GM12872 (cell line): ENCODE results near the gene PSMC1.

Source experiments
- TF ChIP-seq, protein P1 (sequence below): IDR thresholded peaks from 3 replicates; pipeline ENCODE4 v1.5.1; 2011; ENCODE audit warnings: low read depth, mild to moderate bottlenecking, low read length, moderate library complexity; ENCODE audit not compliant: insufficient read depth

The PSMC1 gene

DNA sequence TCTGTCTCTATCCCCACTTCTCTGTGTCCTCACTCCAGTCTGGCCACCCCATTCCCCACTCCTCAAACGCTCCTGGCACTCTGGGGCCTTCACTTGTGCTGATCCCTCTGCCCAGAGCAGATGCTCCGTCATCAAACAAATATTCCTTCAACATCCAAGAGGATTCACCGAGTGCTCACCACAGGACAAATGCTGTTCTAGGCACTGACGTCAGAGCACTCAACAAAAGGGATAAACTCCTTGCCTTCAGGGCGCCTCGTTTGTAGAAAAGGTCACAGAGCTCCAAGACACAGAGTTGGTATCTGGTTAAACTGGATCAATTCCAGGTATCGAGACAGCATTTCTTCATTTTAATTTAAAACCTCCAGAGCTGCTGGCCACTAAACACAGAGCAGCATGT, 35.3 kb downstream of the PSMC1 start:
- TF ChIP-seq, protein P1, sequence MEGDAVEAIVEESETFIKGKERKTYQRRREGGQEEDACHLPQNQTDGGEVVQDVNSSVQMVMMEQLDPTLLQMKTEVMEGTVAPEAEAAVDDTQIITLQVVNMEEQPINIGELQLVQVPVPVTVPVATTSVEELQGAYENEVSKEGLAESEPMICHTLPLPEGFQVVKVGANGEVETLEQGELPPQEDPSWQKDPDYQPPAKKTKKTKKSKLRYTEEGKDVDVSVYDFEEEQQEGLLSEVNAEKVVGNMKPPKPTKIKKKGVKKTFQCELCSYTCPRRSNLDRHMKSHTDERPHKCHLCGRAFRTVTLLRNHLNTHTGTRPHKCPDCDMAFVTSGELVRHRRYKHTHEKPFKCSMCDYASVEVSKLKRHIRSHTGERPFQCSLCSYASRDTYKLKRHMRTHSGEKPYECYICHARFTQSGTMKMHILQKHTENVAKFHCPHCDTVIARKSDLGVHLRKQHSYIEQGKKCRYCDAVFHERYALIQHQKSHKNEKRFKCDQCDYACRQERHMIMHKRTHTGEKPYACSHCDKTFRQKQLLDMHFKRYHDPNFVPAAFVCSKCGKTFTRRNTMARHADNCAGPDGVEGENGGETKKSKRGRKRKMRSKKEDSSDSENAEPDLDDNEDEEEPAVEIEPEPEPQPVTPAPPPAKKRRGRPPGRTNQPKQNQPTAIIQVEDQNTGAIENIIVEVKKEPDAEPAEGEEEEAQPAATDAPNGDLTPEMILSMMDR, result no peak

DNA sequence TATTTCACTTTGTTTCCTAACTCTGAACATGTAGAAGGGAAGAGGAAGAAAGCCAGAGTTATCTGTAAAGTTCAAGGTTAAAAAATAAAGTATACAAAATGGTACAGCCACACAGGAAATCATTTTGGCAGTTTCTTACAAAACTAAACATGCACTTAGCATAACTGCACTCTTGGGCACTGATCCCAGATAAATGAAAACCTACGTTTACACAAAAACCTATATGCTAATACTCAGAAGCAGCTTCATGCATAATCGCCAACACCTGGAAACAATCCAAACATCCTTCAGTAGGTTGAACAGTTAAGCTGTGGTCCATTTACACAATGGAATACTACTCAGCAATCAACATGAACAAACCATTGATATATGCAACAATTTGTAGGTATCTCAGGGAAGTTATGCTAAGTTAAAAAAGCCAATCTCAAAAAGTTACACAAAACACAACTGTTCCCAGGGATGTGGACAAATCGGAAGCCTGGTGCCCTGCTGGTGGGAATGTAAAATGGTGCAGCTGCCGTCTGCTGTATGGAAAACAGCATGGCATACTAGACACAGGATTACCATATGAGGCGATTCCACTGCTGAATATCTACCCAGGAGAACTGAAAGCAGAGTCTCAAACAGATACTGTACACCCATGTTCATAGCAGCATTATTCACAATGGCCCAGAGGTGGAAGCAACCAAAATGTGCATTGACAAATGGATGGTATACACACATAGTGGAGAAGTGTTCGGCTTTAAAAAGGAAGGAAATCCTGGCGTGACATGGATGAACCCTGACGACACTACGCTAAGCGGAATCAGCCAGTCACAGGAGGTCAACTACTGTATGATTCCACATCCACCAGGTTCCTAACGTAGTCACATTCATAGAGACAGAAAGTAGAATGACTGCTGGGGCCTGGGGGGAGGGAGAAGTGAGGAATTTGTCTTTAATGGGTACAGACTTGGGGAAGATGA, 37.7 kb downstream of the PSMC1 start:
- TF ChIP-seq, protein P1, result no peak

DNA sequence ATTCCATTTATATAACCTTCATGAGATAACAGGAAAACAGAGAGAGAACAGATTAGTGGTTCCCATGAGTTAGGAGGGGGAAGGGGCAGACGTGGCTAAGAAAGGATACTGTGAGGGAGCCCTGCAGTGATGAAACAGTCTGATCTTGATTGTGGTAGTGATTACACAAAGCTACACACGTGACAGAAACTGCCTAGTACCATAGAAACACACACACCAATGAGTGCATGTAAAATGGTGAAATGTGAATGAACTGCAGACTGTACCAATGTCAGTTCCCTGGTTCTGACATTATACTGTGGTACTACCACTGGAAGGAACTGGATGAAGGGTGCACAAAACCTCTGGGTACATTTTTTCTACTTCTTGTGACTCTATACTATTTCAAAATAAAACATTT, 38.5 kb downstream of the PSMC1 start:
- TF ChIP-seq, protein P1, result no peak

DNA sequence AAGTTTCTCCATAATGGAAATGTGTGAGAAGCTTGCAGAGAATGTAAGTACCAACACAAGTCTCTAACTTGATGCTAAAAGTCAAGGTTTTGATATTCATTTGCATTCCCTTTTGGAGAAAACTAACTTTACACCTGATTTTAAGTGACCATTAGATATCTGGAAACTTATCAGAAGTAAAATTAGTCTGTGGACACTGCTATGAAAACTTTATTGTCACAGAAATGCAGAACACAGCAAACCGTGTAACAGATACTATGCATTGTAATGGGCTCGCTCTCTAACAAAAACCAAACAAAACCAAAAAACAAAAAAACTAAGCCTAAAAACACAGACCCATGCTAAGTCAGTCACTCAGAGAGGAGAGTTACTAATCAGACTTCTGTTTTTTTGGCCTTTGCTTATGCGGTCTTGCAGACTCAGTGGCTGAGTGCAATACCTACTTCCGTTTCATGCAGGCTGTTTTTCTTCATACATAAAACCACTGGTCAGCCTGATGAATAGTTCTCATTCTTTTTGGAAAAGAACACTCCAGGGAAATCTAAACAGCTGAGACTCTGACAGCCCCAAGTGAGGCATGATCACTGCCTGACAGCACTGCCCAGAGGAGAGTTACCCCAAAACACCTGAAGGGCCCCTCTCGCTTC, 39.6 kb downstream of the PSMC1 start:
- TF ChIP-seq, protein P1, result no peak

DNA sequence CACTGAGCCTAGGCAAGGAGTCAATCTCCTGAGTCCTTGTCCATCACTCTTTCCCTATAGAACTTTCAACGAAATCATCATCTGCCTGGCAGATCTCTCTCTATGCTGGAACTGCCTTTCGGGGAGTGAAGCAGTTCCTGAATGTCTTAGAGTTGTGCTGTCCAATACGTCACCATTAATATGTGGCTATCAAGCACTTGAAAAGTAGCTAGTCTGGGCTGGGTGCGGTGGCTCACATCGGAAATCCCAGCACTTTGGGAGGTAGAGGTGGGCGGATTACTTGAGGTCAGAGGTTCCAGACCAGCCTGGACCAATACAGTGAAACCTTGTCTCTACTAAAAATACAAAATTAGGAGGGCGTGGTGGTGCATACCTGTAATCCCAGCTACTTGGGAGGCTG, 40.3 kb downstream of the PSMC1 start:
- TF ChIP-seq, protein P1, result no peak

DNA sequence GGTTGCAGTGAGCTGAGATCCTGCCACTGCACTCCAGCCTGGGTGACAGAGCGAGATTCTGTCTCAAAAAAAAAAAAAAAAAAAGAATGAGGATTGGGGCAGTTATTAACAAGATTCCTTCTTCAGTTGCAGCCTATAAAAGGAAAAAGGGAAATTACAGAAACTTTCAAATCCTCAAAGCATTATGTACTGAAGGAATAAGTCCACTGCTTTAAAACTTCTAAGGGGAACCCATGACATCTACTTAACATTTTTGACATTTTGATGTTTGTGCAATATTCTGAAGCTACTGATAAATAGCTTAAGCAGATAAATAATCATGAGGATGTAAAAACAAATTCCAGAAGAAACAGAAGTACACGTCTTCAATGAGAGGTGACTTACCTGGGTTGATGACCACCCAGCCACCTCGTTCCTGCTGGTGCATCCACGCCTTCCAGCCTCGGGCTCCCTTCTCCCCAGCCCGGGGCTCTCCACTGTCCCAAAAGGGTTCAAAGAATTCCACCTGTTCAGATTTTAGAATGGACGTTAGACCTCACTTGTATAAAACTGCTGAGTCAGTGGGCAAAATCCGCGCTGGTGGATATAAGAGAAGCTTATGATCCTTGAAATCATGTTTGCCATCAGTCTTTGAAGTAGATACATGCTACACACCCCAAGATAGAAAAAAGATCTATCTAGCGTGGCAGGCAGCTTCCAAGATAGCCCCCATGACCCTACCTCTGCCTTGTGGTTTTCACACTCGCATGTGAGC, 41.7 kb downstream of the PSMC1 start:
- TF ChIP-seq, protein P1, result no peak

DNA sequence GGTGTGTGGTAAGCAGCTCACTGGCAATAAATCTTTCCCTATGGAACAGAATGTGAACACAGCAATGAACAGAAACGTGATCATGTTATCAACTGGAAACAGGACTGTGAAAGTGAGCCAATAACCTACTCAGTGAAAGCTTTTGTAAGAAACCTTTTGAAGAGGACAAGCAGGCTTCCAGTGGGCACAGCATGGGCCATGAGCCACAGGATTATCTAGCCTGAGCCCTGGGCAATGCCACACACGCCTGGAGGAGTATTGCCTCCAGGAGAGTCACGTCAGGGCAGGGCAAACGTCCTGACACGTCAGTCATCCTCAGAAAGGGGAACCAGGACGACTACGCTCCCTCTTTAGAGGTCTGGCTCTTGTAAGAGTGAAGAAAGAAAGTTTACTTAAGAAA, 43.1 kb downstream of the PSMC1 start:
- TF ChIP-seq, protein P1, result no peak
